Tibial artery (tissue), 4 donors: ENCODE measurements around the gene DNAH8.

Experiments used
- DNase-seq, 2 donors: peaks; one replicate each; pipeline ENCODE4 v3.0.0-alpha.2; 2019
- H3K27ac ChIP-seq, 2 donors: fragments of 200-600 bp; sonication (generic) in 1 of 2; 1 replicate in 1 of 2; 2 replicates in 1 of 2; pipeline ENCODE4 v1.5.1; 2018 to 2019; ENCODE audit warnings: mild to moderate bottlenecking in 1 of 2
- H3K27me3 ChIP-seq, 2 donors: fragments of 200-600 bp; sonication (generic) in 1 of 2; one replicate each; pipeline versions ENCODE4 v1.5.1 to v1.6.0; 2016 to 2019
- H3K36me3 ChIP-seq, 3 donors: fragments of 200-600 bp; sonication (generic) in 2 of 3; one replicate each; pipeline ENCODE4 v1.5.1; 2016 to 2019; ENCODE audit warnings: mild to moderate bottlenecking in 2 of 3
- H3K4me1 ChIP-seq, 4 donors: fragments of 200-600 bp; sonication (generic) in 2 of 4; 1 replicate in 3 of 4; 2 replicates in 1 of 4; pipeline ENCODE4 v1.5.1; 2016 to 2019
- H3K4me3 ChIP-seq, 2 donors: fragments of 200-600 bp; sonication (generic) in 1 of 2; 1 replicate in 1 of 2; 2 replicates in 1 of 2; pipeline ENCODE4 v1.5.1; 2018 to 2019; ENCODE audit warnings: mild to moderate bottlenecking in 2 of 2
- H3K9me3 ChIP-seq, 3 donors: fragments of 200-600 bp; sonication (generic) in 1 of 3; one replicate each; pipeline ENCODE4 v1.5.1; 2016 to 2019
- CTCF ChIP-seq, 2 experiments: fragments of 200-600 bp in 1 of 2; fragments of 450-650 bp in 1 of 2; IDR thresholded peaks; one replicate each; pipeline ENCODE4 v1.5.1; 2017 to 2019; ENCODE audit warnings: antibody characterized with exemption in 2 of 2, mild to moderate bottlenecking in 1 of 2, moderate library complexity in 1 of 2
- intact Hi-C: fragments of 100-400 bp; cut with DNase I; formaldehyde crosslinking; loops from one replicate; pipeline ENCODE4 v1.15.0; 2023; ENCODE audit warnings: low total_unique reads

The DNAH8 gene

GRCh38 chr6:38813041-38813823 is 98.1 kb downstream of the DNAH8 start:
- no peak for DNase-seq
- intact Hi-C loops, result no loop called here
- no peak overlapping the region for H3K27ac ChIP-seq
- no peak overlapping the region for H3K4me3 ChIP-seq
- no peaks in the 10 kb centered on the region for H3K36me3 ChIP-seq
- H3K27me3 ChIP-seq, result no peaks in the 10 kb centered on the region
- no peak for TF ChIP-seq CTCF (IDR thresholded peaks at IDR 0.05)
- H3K9me3 ChIP-seq, result no peaks in the 10 kb centered on the region
- H3K4me1 ChIP-seq, result no peaks in the 10 kb centered on the region

- Histone ChIP-seq H3K27ac (no peak overlapping the region), H3K36me3 (no peaks in the 10 kb centered on the region), H3K4me3 (no peak overlapping the region), H3K4me1 (no peaks in the 10 kb centered on the region), H3K27me3 (no peaks in the 10 kb centered on the region), H3K9me3 (no peaks in the 10 kb centered on the region)
- intact Hi-C loops, result no loop called here
- no peak for TF ChIP-seq CTCF (IDR thresholded peaks at IDR 0.05)
- DNase-seq, result no peak
Measured at GRCh38 chr6:38814761-38815160, 99.7 kb downstream of the DNAH8 start.

- Histone ChIP-seq H3K27me3 (no peaks in the 10 kb centered on the region), H3K9me3 (no peaks in the 10 kb centered on the region), H3K36me3 (no peaks in the 10 kb centered on the region), H3K4me3 (no peak overlapping the region), H3K27ac (no peak overlapping the region), H3K4me1 (no peaks in the 10 kb centered on the region)
- no peak for TF ChIP-seq CTCF (IDR thresholded peaks at IDR 0.05)
- intact Hi-C loops, result no loop called here
- no peak for DNase-seq
Measured at GRCh38 chr6:38815250-38815649, 100.1 kb downstream of the DNAH8 start.

- Histone ChIP-seq H3K4me1 (no peaks in the 10 kb centered on the region), H3K36me3 (no peaks in the 10 kb centered on the region), H3K9me3 (no peaks in the 10 kb centered on the region), H3K4me3 (no peak overlapping the region), H3K27ac (no peak overlapping the region), H3K27me3 (no peaks in the 10 kb centered on the region)
- intact Hi-C loops, result no loop called here
- no peak for TF ChIP-seq CTCF (IDR thresholded peaks at IDR 0.05)
- DNase-seq, result no peak
Measured at GRCh38 chr6:38818691-38819090, 103.6 kb downstream of the DNAH8 start.

- DNase-seq, result no peak
- Histone ChIP-seq H3K4me1 (no peaks in the 10 kb centered on the region), H3K27ac (no peak overlapping the region), H3K4me3 (no peak overlapping the region), H3K9me3 (no peaks in the 10 kb centered on the region), H3K27me3 (no peaks in the 10 kb centered on the region), H3K36me3 (no peaks in the 10 kb centered on the region)
- intact Hi-C loops, result no loop called here
- TF ChIP-seq CTCF (IDR thresholded peaks at IDR 0.05), result no peak
Measured at GRCh38 chr6:38822963-38823362, 107.9 kb downstream of the DNAH8 start.
